C1 segment of cervical spinal cord (tissue), 14 donors: ENCODE data around the gene FLT1.

Experiments used
- DNase-seq, 14 donors: peaks; one replicate each; lab custom pipeline; 2025; lab: John Stamatoyannopoulos, UW

Gene FLT1

DNA sequence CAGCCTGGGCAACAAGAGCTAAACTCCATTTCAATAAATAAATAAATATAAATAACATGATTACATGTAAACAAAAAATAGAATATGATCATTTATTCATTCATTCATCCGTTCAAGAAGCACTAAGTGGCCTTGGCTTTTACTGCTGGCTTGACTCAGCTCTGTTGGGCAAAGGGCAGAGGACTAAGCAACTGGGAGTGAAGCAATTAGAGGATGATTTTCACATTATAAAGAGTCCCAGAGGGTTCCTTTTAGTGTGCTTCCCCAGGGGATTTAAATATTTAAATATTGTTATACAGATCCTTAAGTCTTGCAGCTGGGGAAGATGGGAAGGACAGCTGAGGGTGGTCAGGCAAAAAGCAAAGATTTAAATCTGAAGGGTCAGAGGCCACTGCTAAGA lies 34.9 kb upstream of the FLT1 start:
- DNase-seq: no peak

DNA sequence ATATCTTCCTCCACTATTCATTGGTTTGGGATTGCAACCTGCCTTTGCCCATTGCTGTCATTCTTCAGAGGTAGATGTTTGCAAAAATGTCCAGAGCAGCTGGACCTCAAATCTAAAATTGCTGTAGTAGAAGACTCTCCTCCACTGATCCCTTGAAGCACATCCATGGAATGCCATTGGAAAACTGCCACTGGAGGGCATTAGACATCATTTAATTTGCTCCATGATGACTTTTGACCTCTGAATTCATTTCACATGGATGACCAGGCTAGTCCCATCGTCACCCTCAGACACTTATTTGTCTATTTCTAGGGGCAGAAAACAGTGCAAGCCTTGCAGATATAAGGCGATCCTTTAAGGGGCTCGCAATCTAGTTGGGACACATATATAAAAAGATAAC lies 33.9 kb upstream of the FLT1 start:
- DNase-seq: no peak

DNA sequence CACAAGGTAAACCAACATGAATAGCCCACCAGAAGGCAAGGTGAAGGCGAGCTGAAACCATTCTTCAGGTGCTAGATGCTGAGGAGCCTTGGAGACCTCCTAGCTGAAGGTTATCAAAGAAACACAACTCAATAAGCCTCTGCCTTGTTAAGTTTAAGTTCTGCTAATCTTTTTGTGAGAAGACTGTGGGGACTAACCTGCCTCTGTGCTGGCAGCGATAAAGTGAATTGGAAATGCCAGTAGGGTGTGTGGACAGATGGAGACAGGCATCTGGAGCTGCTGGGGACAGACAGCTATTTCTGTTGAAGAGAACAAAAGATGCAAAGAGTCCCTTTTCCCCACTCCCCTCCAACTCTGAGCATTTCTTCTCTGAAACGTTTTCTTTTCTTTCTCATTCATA lies 33.5 kb upstream of the FLT1 start:
- DNase-seq: no peak

DNA sequence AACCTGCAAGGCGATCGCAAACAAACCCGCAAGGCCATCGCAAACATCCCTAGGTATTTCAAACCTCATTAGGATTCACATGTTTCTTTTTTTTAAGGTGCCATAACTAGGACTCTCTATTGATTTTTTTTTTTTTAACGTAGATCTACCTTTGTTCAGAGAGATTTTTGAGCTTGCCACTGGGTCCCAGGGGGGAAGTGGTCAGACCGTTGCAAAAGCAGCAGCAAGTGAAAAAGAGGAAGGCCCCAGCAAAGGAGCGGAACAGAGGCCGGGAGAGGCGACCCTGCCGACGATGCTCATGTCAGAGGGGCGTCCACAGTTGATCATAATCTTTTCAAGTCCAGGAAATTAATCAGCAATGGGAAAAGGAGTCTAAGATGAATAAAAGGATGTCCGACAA lies 32.7 kb upstream of the FLT1 start:
- DNase-seq: peak in 5 of 14 donors; percentile 14 to 24 (median 19)

DNA sequence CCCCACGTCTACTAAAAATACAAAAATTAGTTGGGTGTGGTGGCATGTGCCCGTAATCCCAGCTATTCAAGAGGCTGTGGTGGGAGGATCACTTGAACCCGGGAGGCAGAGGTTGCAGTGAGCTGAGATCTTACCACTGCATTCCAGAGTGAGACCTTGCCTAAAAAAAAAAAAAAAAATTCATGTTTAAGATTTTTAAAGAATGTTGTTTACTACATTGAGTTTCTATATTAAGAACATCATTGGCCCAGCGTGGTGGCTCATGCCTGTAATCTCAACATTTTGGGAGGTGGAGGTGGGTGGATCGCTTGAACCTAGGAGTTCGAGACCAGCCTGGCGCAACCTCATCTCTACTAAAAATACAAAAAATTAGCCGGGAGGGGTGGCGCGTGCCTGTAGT lies 31.9 kb upstream of the FLT1 start:
- no peak for DNase-seq

DNA sequence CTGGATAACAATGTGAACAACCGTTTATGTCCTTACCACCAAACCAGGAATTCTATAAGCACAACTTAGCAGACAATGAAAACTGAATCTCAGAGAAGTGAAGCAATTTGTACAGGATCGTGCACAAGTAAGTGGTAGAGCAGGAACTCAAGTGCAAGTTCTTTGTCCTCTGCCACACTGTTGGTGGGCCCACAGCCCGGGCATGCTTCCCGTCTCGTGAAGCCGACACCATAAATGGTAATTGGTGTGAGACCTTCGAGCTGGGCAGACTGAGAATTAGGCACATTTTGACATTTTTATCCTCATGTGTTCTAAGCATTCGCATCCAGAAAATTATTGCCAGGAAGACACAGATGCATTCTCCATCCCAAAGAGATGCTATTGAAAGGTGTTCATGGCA lies 27.9 kb upstream of the FLT1 start:
- no peak for DNase-seq

DNA sequence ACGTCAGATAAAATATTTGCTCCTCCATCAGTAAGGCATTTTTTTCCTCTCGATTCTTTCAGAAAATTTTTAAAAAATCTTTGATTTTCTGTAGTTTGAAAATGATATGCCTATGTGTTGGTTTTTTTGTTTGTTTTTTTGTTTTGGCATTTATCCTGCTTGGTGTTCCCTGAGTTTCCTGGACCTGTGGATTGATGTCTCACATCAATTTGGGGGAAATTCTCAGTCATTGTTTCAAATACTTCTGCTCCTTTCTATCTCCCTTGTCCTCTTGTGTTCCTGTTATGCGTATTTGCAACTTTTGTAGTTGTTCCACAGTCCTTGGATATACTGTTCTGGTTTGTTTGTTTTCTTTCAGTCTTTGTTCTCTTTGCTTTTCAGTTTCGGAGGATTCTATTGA lies 18.8 kb upstream of the FLT1 start:
- no peak for DNase-seq

DNA sequence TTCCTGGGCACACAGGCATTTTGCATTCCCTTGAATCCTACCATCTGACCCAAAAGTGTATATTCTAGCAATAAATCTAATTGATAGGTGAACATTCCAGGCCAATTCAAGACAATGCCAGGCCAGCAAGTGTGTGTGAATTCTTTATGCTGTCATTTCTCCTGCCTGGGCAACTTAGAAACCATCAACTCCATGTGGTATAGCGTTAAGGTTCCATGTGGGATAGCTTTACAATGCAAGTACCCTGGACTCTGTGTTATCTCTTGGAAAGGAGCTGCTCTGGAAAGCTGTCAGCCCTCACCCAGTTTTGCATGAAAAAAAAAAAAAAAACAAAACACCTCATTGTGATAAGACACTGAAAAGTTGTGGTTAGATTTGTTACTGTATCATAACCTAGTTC lies 15.6 kb upstream of the FLT1 start:
- no peak for DNase-seq

DNA sequence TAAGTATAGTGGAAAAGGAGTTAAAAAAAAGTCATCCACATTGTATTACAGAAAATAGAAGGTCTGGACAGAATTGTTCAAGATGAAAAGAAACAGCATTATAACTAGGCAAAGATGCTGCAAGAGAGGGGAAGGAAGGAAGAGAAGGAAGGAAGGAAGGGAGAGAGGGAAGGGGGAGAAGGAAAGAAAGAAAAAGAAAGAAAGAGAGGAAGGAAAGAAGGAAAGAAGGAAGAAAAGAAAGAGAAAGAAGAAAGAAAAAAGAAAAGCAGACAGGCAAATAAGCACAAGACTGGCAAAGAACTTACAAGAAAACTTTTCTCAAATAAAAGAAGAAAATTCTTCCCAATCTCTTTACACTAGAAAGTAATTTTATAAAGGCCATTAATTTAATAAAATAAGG lies 15.1 kb upstream of the FLT1 start:
- DNase-seq: no peak

DNA sequence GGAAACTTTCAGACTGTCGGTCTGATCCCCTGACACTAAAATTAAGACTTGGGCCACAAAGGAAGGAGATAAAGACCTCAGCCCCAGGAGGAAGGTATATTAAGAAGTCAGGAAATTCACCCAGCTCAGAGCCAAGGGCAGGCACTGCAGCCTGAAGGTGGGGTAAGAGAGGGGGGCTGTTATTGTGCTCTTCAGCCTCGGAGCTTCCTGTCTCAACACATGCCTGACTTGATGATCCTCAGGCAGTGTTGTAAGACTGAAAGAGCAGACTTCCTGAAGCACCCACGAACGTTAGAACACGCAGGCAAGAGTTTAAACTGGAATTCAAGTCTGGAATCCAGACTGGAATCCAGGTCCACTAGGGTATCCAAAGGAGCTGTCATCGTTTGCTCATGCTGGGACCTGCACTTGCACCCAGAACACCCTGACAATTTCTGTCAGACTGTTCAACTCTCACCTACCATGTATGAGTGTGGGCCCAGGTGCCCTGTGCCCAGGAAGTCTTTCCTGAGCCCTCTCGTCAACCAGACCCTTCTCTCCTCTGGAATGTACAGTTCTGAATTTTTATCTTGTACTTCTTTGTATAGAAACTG lies 10.7 kb upstream of the FLT1 start:
- no peak for DNase-seq

DNA sequence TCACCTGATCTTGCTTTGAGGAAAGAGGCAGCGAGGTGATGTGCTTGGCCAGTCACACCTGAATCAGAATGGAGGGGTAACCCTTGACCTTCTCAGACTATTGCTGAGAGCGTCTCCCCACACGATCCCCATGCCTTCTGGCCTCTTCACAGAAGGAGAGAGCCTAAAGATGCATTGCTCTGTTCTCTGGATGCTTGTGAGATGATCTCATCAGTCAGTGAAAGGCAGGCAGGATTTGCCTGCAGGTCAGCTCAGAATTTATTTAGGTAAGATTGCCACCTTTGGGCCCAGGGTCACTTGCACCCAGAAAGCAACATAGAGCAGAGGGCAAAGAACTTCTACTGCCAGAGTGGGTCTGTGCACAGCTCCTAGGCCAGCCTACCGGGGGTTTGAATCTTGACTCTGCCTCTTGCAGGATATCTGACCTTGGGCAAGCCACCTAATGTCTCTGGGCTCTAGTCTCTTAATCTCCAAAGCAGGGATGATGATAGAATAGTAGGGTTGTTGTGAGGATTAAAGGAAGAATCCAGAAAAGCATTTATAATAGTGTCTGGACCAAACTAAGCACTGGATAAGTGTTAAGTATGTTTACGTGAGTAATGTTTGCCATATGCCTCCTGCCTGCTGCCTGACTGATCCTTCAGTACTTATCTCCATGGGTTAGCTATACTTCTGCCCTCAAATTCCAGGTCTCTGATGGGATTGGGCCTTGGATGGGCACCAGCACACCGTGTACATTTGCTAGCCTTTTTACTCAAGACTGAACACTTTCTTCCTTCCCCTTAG lies 8.4 kb upstream of the FLT1 start:
- no peak for DNase-seq

DNA sequence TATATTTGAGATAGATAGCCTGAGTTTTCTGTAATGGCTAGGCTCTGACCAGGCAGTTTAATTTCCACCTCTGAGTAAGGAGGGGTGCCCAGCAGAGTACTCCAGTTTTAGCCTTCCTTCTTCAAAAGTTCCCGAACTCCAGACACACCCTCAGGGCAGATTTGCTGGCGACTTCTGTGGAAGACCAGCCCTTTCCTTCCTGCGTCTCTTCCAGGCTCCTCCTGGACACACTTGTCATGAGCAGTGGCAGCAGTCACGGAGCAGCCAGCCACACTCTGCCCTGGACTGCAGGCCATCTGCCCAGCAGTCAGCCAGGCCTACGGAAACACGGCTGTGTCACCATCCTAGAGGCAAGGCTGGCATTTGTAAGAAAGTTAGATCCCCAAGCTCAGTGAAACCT lies 6.6 kb upstream of the FLT1 start:
- DNase-seq: no peak

DNA sequence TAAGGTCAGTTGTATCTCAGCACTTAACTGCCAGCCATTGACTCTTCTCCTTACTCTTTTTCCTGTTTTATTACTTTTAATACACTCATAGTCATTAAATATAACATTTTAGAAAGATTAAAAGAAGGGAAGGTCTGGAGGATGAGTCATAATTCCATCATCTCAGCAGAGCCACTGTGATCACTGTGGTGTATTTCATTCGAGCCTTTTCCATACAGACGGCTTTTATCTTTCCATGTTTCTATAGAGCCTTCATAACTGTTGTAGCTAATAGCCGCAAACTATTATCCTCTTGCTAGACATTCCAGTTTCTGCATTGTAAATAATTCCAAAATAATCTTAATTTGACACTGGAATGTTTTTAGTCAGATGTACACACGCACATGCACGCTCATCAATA lies 4.7 kb upstream of the FLT1 start:
- DNase-seq: no peak

DNA sequence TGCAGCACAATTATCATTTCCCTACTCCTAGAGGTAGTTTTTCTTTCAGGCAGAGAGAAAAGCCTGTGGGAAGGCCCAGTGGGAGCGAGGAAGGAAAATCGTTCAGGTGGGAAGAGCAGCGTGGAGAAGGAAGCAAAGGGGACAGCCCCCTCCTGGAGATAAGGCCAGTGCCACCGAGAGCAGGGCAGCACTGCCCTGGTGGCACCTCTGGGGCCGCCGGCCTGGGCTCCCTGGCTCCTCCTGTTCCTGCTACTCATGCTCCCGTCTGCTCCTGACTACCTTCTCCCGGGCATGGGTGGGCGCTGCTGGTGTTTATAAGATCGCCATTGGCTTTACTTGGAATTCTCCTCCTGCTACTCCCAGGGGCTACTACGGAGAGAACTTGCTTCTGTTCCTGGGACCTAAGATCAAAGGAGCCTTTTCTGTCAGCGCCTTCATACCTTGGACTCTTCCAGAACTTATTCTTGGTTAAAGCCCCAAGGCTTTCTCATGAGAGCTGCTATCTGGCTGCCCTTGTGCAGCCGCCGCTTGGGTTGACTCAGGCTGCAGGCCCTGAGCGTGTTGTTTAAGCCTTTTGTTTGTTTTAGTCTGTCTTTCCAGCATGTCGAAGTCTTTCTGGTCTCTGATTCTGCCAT lies 3.7 kb upstream of the FLT1 start:
- DNase-seq: no peak

DNA sequence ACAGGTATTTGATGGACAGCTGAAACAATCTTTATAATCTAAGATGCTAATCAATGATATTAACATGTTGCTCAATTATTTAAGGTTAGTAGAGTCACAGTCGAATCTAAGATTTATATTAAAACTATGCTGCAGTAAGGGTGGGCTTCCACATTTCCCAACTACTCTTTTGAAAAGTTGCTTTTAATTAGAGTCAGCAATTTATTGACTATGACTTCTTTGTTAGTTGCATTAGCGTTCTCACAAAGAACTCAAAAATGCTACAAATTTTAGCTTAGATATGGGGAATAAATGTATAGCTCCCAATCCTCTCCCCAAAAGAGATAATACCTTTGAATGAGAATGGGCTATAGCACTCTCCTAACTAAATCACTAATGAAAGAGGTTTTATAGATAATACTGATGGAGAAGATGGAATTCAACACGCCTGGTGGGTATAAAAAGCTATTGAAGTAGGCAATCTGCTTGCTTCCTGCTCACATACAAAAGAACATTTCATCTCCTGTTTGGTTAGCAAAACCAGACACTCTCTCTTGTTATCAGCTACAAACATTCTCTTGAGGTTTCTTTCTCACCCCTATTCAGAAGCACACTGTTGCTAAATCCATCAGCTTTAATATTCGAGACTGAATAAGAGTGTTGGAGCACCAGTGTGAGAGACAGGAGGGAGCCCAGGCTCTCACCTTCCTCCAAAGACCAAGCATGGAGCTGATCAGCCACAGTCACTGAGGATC lies 2.4 kb upstream of the FLT1 start:
- DNase-seq: no peak

DNA sequence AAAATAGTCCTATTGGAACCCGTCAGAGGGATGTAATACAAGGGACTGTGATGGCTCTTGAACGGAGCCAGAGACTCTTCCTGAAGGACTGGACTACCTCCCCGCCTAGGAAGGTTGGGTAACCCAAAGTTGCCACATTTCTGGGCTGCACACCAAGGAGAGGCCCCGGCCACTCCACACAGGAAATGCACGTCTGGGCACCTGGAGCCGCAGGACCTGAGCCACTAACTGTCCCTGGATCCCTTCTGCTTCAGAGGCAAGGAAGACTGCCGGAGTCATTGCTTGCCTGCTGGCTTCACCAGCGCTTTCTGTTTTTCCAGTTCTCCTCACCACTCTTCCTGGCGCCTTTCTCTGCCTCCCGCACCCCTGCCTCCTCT lies 1.2 kb upstream of the FLT1 start:
- no peak for DNase-seq

DNA sequence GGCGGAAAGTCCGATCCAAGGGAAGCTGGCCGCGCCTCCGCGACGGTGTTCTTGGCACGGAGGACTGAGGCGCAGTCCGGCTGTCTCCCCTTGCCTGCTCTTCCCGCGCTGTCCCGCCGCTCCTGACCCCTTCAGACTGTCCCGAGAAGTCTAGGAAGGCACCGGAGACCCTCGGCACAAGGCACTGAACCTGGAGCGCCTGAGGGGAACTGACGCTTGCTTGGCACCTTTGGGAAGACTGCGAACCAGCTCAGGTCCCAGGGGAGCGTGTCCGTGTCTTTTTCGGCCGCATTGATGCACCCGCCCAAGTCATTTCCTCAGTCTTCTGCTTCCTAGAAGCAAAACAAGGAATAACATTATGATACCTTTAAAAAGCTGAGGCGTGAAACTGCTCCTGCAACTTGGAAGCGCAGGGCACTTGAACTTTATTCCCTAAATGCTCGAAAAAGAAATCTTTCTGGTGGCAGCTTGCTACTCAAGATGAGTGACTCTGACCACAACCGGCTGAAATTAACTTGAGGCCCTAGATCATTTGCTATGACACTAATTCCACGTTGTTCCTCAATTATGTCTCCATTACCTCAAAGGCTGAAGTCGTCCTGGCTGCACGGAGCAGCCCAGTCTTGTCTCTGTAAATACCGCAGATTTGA lies 735 bp upstream of the FLT1 start:
- peak in 1 of 14 donors; percentile 36 for DNase-seq

DNA sequence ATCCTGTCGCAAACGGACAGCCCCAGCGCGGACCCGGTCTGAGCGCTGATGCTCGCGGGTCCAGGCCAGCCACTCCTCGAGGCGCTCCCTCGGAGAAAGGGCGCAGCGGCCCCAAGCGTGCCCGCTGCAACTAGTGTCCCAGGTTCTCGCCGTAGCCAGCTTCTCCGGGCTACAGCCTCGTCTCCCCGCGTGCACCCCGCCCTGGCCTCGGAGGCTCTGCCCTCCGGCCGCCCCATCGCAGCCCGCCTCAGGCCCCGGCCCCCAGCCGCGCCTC lies 487 bp downstream of the FLT1 start:
- no peak for DNase-seq

DNA sequence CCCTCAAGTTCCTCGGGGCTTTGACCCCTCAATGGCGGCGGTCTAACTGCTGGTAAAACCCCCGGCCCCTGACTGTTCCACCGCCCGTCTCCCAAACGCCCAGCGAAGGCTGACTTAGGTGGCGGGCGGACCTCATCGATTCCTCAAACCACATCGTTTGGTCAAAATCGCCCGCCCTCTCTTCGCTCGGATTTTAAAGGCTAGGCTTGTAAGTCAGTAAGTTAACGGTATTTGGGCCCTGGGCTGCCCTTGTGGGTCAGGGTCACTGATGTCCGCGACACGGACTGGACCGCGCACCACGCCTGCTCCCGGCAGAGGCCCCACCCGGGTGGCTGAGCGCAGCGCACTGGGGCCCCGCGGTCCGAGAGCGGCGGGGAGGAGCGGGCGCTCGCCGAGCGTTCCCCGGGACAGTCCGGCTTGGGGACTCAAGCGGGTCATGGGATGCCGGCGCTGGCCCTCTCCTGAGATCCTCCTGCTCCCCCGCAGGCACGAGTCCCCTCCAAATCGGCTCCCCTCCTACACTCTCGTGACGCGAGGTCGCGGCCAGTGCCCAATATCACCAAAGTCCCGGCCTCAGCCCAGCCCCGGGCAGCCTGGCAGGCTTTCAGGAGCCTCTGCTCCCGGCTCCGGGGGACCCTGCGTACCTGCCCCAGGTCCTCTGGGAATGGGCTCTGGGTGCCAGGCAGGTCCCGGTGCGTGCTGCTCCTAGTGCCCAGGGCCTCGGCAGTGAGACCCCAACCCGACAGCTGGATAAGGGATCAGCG lies 1.0 kb downstream of the FLT1 start:
- DNase-seq: peak in 1 of 14 donors; percentile 20

DNA sequence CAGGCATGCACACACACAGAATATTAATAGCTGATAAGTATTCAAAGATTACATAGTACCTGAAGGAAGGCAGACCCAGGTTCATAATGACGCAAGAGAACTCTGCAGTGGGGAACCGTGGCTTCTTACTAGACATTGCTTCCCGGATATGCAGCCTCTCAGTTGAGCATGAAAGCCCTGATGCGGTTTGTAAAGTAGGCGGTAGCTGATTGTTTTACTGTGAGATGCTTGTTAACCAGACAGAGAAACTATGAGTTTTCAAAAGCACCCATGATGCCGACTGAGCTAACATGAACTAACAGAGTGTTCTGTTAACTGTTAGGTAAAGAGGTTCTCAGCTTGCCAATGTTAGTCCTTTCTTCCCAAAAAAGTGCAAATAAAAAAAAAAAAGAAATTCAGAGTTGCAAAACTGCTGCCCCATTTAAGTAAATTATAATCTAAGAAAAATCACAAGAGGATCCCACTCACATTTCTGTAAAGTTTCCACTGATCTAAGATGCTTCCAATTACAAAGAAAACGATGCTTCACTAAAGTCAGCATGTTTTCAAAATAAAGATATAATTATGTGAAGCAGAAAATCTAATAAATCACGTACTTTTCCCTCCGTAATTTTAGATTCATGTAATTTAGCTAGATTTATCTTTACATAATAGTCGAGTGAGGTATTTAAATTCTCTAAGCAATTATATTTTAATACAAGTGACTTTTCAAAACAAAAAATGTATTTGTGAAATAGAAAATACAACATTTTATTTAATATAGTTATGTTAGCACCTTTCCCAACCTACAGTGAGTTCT lies 2.2 kb downstream of the FLT1 start:
- no peak for DNase-seq

DNA sequence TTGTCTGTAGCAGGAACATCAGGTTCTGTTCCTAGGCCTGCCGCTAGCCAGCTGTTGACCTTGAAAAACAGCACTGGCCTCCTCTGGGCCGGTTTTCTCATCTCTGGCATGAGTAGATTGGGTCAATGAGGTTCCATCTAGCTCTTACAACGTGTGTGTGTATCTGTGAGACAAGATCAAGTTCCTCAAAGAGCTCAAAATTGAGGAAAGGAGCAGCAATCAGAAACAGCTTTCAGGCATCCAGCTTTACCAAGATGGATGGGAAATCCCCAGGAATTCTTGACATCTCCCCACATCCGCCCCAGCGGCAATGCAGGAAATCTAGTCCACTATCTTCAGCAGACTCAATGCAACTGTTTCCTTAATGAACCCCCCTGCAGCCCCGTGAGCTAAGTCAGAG lies 4.9 kb downstream of the FLT1 start:
- no peak for DNase-seq
